Neural cell (in vitro differentiated cells): ENCODE data around the gene ADNP2.

Source experiments
- CTCF ChIP-seq: fragments of 450-650 bp; IDR thresholded peaks from 2 replicates; pipeline ENCODE4 v1.5.1; 2014; ENCODE audit warnings: antibody characterized with exemption, mild to moderate bottlenecking, moderate library complexity; ENCODE audit not compliant: poor library complexity, severe bottlenecking
- EP300 ChIP-seq: fragments of 450-650 bp; conservative IDR thresholded peaks from 2 replicates; pipeline ENCODE4 v1.6.1; 2014; ENCODE audit warnings: antibody characterized with exemption, mild to moderate bottlenecking, moderate library complexity; ENCODE audit not compliant: poor library complexity, severe bottlenecking
- POLR2AphosphoS5 ChIP-seq: IDR thresholded peaks from 2 replicates; pipeline ENCODE4 v1.6.1; 2012
- TAF1 ChIP-seq: IDR thresholded peaks from 2 replicates; pipeline ENCODE4 v1.6.1; 2012; ENCODE audit warnings: low read depth

DNA sequence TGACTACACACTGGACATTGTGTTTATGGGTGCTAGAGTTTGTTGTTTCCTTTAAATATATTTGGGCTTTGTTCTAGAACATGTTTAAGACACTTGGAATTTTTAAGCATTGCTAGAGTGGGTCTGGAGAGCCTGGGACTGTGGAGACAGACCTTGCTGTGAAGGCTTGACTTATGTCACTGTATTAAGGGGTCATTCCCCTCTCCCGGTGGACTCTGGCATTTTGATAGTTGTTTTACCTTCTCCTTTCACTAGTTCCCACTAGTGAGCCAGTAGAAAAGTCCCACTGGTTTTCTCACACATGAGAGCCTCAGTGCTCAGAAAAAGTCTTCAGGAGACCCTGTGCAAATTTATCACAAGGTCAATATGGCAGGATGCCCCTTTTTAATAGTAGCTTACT lies 18.6 kb downstream of the ADNP2 start:
- TF ChIP-seq CTCF (no peak), EP300 (no peak), POLR2AphosphoS5 (no peak), TAF1 (no peak)
